ENCODE data around the gene KRT23.

Gene KRT23

GRCh38 chr17:40910441-40910841, 27.0 kb downstream of the KRT23 start:
- DNase-seq (ENCODE audit: low read depth in 3 of 3, low spot score in 1 of 3): no peak

DNA sequence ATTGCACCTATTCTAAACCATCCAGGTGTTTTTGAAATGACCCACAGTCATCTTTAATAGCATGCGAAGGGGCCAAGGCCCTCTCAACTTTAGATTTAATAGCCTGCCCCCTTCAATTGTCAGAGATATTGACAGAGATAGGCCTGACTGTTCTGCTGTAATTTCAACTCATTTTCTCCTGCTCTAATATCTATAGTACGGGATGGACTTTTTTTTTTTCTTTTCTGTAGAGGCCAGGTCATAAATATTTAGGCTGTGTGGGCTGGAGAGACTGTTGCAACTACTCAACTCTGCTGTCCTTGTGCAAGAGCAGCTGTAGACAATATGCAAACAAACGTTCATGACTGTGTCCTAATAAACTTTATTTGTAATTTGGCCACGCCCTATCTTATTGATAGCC, 27.7 kb downstream of the KRT23 start:
- DNase-seq (ENCODE audit: low read depth in 3 of 3, low spot score in 1 of 3): no peak

GRCh38 chr17:40909351-40909750, 28.1 kb downstream of the KRT23 start:
- peak; percentile 18 to 32 (median 30) for DNase-seq (ENCODE audit: low read depth in 3 of 3, low spot score in 1 of 3)

GRCh38 chr17:40906613-40907012, 30.8 kb downstream of the KRT23 start:
- no peak for DNase-seq (ENCODE audit: low read depth in 3 of 3, low spot score in 1 of 3)

DNA sequence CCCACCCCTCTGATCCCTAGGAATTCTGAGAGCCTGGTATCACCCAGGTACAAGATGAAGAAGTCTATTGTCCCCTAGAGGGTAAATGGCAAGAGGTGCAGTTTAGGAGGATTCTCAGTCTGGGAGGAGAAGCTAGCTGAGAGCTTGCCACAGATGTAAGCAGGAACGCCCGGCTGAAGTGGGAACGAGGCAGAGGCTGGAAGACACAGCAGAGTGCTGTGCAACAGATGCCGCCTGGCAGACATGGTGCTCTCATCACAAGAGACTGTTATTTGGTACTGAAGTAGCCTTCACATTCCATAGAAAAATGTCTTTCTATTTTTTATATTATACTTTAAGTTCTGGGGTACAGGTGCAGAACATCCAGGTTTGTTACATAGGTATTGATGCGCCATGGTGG, 32.1 kb downstream of the KRT23 start:
- DNase-seq (ENCODE audit: low read depth in 3 of 3, low spot score in 1 of 3): no peak

DNA sequence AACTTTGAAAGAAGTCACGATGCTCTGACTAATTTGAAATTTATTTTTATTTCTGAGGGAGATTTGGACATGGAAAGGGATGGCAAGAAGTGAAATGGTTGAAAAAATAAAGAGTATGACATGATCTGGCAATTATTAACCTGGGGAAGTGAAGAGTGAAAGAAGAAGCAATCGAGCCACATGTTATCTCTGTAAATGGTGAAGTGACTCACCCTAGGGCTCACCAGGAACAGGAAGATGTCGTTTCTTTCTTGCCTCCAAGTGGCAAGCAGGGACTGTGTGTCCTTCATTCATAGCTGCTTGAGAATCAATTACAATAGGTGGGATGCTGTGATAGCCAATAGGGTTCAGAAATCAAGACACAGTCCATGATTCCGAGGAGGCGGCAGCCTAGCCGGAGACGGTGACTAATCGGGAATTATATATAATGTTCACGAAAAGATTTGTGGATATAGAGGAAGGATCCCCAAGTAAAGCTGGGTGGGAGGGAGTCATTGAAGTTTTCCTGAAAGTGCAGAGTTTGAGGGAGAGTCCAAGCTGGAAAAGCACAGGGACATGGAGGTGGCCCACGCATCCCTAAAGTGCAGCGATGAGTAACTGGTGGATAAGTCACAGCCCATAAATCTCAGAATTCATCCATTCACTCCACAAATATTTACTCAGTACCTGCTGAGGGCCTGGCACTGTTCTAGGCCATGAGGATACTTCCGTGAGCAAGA, 34.2 kb downstream of the KRT23 start:
- no peak for DNase-seq (ENCODE audit: low read depth in 3 of 3, low spot score in 1 of 3)

GRCh38 chr17:40902498-40902897, 34.9 kb downstream of the KRT23 start:
- DNase-seq (ENCODE audit: low read depth in 3 of 3, low spot score in 1 of 3): no peak

GRCh38 chr17:40901981-40902474, 35.4 kb downstream of the KRT23 start:
- DNase-seq (ENCODE audit: low read depth in 3 of 3, low spot score in 1 of 3): no peak

DNA sequence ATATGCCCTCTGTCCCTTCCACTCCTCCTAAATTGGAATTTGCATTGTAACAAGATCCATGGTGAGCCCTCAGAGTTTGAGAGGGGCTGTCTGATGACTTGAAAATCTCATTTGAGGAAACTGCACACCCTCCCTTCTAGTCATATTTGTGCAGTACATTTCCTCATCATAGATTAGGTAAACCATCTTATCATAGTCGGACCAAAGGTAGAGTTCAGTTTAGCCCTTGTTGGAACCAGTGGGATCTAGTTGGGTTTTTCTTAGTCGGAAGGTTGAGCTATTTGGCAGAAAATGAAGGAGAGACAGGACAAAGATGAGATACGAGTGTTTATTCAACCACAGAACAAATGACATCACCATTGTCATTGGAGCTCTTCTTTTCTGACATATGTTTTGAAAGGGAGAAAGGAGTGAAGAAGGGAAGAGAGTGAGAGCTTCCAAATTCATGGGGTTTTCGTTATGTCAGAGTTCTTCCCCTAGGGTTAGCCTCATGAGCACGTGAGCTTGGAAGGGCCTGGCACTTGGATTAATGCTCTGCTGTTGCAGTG, 36.6 kb downstream of the KRT23 start:
- DNase-seq (ENCODE audit: low read depth in 3 of 3, low spot score in 1 of 3): no peak

DNA sequence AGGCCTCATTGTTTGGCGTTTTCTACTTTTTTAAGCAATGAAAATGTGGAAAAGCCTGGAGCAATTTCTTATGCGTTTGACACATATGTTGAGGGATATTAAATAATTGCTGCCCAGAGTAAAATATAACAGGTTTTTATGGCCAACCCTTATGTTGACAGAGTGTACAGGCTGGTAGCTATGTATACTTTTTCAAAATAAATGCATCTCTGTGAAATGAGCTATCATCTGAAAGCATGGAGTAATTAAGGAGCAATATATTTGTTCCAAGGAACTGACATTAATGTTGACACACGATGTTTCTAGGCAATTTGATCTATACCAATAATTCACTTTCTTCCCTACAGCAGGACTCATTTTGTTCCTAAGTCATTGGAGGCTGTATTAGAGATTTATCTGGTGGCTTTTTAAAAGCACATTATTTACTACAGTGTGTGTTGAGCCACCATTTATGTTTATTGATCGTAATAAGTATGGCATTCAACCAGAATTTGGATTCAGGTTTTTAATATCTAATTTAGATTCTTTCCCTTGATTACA, 40.5 kb downstream of the KRT23 start:
- no peak for DNase-seq (ENCODE audit: low read depth in 3 of 3, low spot score in 1 of 3)

- no peak for DNase-seq (ENCODE audit: low read depth in 3 of 3, low spot score in 1 of 3)
Measured at GRCh38 chr17:40895106-40895730, 42.2 kb downstream of the KRT23 start.

DNA sequence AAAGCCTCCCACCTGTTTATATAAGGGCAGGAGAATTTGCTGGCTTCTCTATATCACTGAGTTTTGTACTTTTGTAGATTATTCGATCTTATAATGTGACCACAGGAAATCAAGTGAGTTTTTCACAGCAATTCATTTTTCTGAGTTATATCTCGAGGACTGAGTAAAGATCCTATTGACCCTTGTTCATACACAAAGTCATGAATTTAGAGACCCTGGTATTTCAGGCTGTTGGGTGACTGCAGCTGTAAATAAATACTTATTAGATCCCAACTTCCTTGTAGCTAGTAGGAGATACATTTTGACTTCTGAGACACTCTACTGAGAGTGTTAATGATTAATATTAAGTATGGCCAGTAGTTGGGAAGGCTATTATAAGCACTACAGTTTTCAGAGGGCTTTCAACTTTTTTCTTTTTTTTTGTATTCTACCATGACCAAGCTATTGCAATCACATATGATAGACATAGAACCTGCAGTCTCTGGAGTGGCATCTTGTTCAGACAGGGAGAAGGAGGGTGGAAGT, 49.2 kb downstream of the KRT23 start:
- no peak for DNase-seq (ENCODE audit: low read depth in 3 of 3, low spot score in 1 of 3)

GRCh38 chr17:40886090-40886489, 51.4 kb downstream of the KRT23 start:
- no peak for DNase-seq (ENCODE audit: low read depth in 3 of 3, low spot score in 1 of 3)

GRCh38 chr17:40884708-40885512, 52.5 kb downstream of the KRT23 start, which contains the start of gene KRT20:
Gene KRT20 (minus strand): TSS chr17:40885242. CDS start chr17:40885185, 57 bp downstream.
- DNase-seq (ENCODE audit: low read depth in 3 of 3, low spot score in 1 of 3): no peak

- no peak for DNase-seq (ENCODE audit: low read depth in 3 of 3, low spot score in 1 of 3)
Measured at GRCh38 chr17:40883626-40884334, 53.7 kb downstream of the KRT23 start.

- DNase-seq (ENCODE audit: low read depth in 3 of 3, low spot score in 1 of 3): no peak
Measured at GRCh38 chr17:40883031-40883430, 54.4 kb downstream of the KRT23 start.

- no peak for DNase-seq (ENCODE audit: low read depth in 3 of 3, low spot score in 1 of 3)
Measured at GRCh38 chr17:40879026-40879425, 58.4 kb downstream of the KRT23 start.

DNA sequence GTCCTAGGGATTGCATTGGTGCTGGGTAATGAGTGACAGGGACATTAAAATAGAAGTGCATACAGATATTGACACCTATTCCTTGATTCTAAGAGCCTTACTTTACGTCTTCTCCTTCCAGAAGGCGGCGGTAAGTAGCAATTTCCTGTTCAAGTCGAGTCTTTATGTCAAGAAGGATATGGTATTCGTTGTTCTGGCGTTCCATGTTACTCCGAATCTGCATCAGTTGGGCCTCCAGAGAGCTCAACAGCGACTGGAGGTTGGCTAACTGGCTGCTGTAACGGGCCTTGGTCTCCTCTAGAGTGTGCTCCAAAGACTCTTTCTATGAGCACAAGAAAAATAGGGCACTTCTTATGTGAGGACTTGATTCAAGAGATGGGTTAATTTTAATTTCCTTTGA, 59.4 kb downstream of the KRT23 start:
- no peak for DNase-seq (ENCODE audit: low read depth in 3 of 3, low spot score in 1 of 3)

- no peak for DNase-seq (ENCODE audit: low read depth in 3 of 3, low spot score in 1 of 3)
Measured at GRCh38 chr17:40873801-40874200, 63.6 kb downstream of the KRT23 start.

- no peak for DNase-seq (ENCODE audit: low read depth in 3 of 3, low spot score in 1 of 3)
Measured at GRCh38 chr17:40873255-40873654, 64.2 kb downstream of the KRT23 start.
